Smooth muscle cell (in vitro differentiated cells): ENCODE measurements around the gene ANKRD16. TPM values are rescaled to one million over a fixed set of nuclear protein-coding genes. Genes with fewer than 3 reads are reported as not detected.

Source experiments
- DNase-seq: peaks from one replicate; lab custom pipeline; 2025; ENCODE audit not compliant: unreplicated experiment; lab: John Stamatoyannopoulos, UW
- H2AFZ ChIP-seq: fragments of 200-600 bp; sonication (generic); 2 replicates; pipeline ENCODE4 v1.6.0; 2016; ENCODE audit warnings: antibody characterized with exemption, low read depth, mild to moderate bottlenecking
- H3F3A ChIP-seq: fragments of 200-600 bp; sonication (generic); 2 replicates; pipeline ENCODE4 v1.6.0; 2017; ENCODE audit warnings: antibody characterized with exemption, low read depth
- H3K27ac ChIP-seq: fragments of 200-600 bp; sonication (generic); 2 replicates; pipeline ENCODE4 v1.5.1; 2016; ENCODE audit warnings: low read depth, mild to moderate bottlenecking
- H3K27me3 ChIP-seq: fragments of 200-600 bp; sonication (generic); 2 replicates; pipeline ENCODE4 v1.6.1; 2016; ENCODE audit warnings: low read depth, mild to moderate bottlenecking
- H3K36me3 ChIP-seq: fragments of 200-600 bp; sonication (generic); 2 replicates; pipeline ENCODE4 v1.5.1; 2016; ENCODE audit warnings: low read depth
- H3K4me1 ChIP-seq: fragments of 200-600 bp; sonication (generic); 2 replicates; pipeline ENCODE4 v1.5.1; 2016; ENCODE audit warnings: low read depth
- H3K4me2 ChIP-seq: fragments of 200-600 bp; sonication (generic); 2 replicates; pipeline ENCODE4 v1.6.0; 2016; ENCODE audit warnings: mild to moderate bottlenecking
- H3K4me3 ChIP-seq: fragments of 200-600 bp; sonication (generic); 2 replicates; pipeline ENCODE4 v1.5.1; 2016; ENCODE audit warnings: mild to moderate bottlenecking
- H3K79me2 ChIP-seq: fragments of 200-600 bp; sonication (generic); 2 replicates; pipeline ENCODE4 v1.6.0; 2016; ENCODE audit warnings: low read depth, mild to moderate bottlenecking
- H3K9ac ChIP-seq: fragments of 200-600 bp; sonication (generic); 2 replicates; pipeline ENCODE4 v1.6.0; 2016; ENCODE audit warnings: low read depth
- H3K9me3 ChIP-seq: fragments of 200-600 bp; sonication (generic); replicated peaks from 2 replicates; pipeline ENCODE4 v1.5.1; 2016; ENCODE audit warnings: low read depth
- H4K20me1 ChIP-seq: fragments of 200-600 bp; sonication (generic); 2 replicates; pipeline ENCODE4 v1.6.0; 2016; ENCODE audit warnings: low read depth
- WGBS: methylation state at CpG from one replicate; pipeline ENCODE4 v1.1.7; 2016; ENCODE audit warnings: low lambda C conversion rate; 5-methylcytosine and 5-hydroxymethylcytosine counted together
- polyA plus RNA-seq: library from polyadenylated mRNA; unstranded; fragments of >200 nt; fragmentation: Nextera tagmentation; extraction: Ambion mirVana; gene quantifications from 2 replicates; pipeline ENCODE4 v1.2.1, GENCODE V29; 2016
- total RNA-seq: library from RNA; depleted of rRNA; stranded (reverse); fragments of >200 nt; gene quantifications from 2 replicates; pipeline ENCODE4 v1.2.3, GENCODE V29; 2014
- TF ChIP-seq, protein P1 (sequence below): fragments of 200-600 bp; sonication (generic); IDR thresholded peaks from 2 replicates; pipeline ENCODE4 v1.5.1; 2017; ENCODE audit warnings: borderline replicate concordance, mild to moderate bottlenecking, antibody characterized with exemption; ENCODE audit not compliant: insufficient read depth, poor library complexity, severe bottlenecking

The ANKRD16 gene
- total and polyA plus RNA-seq, 2 experiments from 2014 or later: 2.7 to 10.3 TPM

DNA sequence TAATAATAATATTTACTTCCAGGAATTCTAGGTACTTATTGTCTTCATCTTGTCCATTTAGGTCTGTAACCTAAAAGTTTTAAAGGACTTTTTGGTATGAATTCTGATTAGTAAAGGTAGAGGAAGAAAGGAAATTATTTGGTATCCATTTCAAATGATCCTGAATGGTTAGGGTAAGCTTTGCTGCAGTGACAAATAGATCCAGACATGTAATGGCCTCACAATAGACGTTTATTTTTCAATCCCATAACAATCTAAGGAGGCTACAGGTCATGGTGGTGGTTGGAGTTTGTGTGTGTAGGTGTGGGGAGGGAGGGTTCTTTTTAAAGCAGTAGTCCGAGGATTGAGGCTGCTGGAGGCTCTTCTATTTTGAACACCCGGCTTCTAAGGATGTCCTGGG lies 5.7 kb upstream of the ANKRD16 start:
- Histone ChIP-seq H3K4me1 (peaks cover 17% of the 10 kb centered on the region), H3K9ac (no peak overlapping the region), H3K4me3 (no peak overlapping the region), H2AFZ (no peak overlapping the region), H3K9me3 (no peaks in the 10 kb centered on the region), H3F3A (no peaks in the 10 kb centered on the region), H3K27me3 (no peaks in the 10 kb centered on the region), H3K4me2 (no peak overlapping the region), H4K20me1 (peaks cover 71% of the 10 kb centered on the region), H3K27ac (no peak overlapping the region), H3K79me2 (peaks cover 88% of the 10 kb centered on the region), H3K36me3 (no peaks in the 10 kb centered on the region)
- no peak for DNase-seq
- 91% methylated on average over 3 of the region's 3 CpGs for WGBS
- TF ChIP-seq, protein P1, sequence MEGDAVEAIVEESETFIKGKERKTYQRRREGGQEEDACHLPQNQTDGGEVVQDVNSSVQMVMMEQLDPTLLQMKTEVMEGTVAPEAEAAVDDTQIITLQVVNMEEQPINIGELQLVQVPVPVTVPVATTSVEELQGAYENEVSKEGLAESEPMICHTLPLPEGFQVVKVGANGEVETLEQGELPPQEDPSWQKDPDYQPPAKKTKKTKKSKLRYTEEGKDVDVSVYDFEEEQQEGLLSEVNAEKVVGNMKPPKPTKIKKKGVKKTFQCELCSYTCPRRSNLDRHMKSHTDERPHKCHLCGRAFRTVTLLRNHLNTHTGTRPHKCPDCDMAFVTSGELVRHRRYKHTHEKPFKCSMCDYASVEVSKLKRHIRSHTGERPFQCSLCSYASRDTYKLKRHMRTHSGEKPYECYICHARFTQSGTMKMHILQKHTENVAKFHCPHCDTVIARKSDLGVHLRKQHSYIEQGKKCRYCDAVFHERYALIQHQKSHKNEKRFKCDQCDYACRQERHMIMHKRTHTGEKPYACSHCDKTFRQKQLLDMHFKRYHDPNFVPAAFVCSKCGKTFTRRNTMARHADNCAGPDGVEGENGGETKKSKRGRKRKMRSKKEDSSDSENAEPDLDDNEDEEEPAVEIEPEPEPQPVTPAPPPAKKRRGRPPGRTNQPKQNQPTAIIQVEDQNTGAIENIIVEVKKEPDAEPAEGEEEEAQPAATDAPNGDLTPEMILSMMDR: no peak

DNA sequence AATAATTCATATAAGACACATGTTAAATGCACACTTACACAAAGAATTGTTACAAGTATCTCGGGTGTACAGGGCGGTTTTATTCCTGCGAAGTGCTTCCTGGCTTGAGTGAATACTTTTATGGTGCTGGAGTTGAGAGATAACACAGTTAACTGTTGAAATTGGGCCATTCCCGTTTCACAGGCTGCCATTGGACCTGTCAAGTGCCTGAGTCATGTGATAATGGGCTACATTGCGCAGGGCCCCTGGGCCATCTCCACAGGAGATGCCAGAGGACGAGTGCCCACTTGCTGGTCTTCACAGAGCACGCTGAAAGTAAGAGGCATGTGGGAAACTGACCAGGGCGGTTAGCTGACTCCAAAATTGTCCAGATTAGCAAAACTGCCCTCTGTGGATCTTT lies 5.2 kb upstream of the ANKRD16 start:
- H3K79me2 ChIP-seq: peaks cover 86% of the 10 kb centered on the region
- peaks cover 66% of the 10 kb centered on the region for H4K20me1 ChIP-seq
- WGBS: 93% methylated on average over 8 of the region's 8 CpGs
- no peak overlapping the region for H3K9ac ChIP-seq
- H2AFZ ChIP-seq: no peak overlapping the region
- no peaks in the 10 kb centered on the region for H3K36me3 ChIP-seq
- peaks cover 17% of the 10 kb centered on the region for H3K4me1 ChIP-seq
- H3K27me3 ChIP-seq: no peaks in the 10 kb centered on the region
- TF ChIP-seq, protein P1: no peak
- H3K27ac ChIP-seq: no peak overlapping the region
- no peak overlapping the region for H3K4me3 ChIP-seq
- no peaks in the 10 kb centered on the region for H3F3A ChIP-seq
- no peaks in the 10 kb centered on the region for H3K9me3 ChIP-seq
- no peak overlapping the region for H3K4me2 ChIP-seq
- DNase-seq: no peak

DNA sequence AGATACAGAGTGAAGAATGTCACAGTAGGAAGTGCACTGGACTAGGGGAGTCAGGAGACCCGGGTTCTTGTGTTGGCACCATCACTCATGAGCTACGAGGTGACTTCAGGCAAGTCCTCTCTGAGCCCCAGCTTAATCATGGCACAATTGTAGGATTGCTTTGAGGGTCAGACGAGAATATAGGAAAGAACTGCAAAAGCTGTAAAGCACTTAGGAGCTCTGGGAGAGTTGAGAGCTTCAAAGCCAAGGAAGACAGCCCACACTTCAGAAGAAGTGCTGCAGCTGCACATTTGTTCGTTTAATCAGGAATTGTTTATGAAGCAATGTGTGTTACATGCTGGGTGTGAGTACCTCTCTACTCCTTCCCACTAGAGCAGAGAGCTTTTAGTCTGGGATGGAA lies 4.7 kb upstream of the ANKRD16 start:
- TF ChIP-seq, protein P1: no peak
- WGBS: 95% methylated on average over 4 of the region's 4 CpGs

DNA sequence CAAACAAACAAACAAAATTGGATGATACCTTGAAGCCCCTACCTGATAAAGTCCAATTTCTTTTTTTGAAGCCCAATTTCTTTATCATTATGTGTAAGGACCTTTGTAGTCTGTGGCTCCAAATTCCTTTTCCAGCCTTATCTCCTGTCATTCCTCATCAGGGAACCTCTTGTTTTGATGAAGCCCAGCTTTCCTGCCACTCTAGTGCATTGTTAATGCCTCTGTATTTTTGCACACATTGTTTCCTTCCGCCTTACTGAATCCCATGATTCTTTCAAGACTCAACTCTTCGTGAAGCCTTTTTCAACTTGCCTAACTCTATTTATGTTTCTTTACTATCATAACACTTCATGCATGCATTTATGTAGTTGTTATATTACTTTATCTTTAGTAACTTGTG lies 3.6 kb upstream of the ANKRD16 start:
- H3K9ac ChIP-seq: no peak overlapping the region
- DNase-seq: no peak
- no peaks in the 10 kb centered on the region for H3F3A ChIP-seq
- H2AFZ ChIP-seq: no peak overlapping the region
- H3K4me2 ChIP-seq: no peak overlapping the region
- no peaks in the 10 kb centered on the region for H3K27me3 ChIP-seq
- H3K27ac ChIP-seq: no peak overlapping the region
- no peaks in the 10 kb centered on the region for H3K9me3 ChIP-seq
- H4K20me1 ChIP-seq: peaks cover 51% of the 10 kb centered on the region
- H3K36me3 ChIP-seq: no peaks in the 10 kb centered on the region
- H3K4me1 ChIP-seq: peaks cover 17% of the 10 kb centered on the region
- H3K79me2 ChIP-seq: peaks cover 74% of the 10 kb centered on the region
- H3K4me3 ChIP-seq: no peak overlapping the region
- TF ChIP-seq, protein P1: no peak
- WGBS: 77% methylated on average over 2 of the region's 2 CpGs

More for the DNA sequence above, 4.7 kb upstream of the ANKRD16 start:
- Histone ChIP-seq H3K27ac (no peak overlapping the region), H3K4me2 (no peak overlapping the region), H2AFZ (no peak overlapping the region), H3K4me1 (peaks cover 17% of the 10 kb centered on the region), H3K36me3 (no peaks in the 10 kb centered on the region), H3F3A (no peaks in the 10 kb centered on the region), H3K4me3 (no peak overlapping the region), H3K9ac (no peak overlapping the region), H3K79me2 (peaks cover 82% of the 10 kb centered on the region), H3K27me3 (no peaks in the 10 kb centered on the region), H3K9me3 (no peaks in the 10 kb centered on the region), H4K20me1 (peaks cover 61% of the 10 kb centered on the region)
- DNase-seq: no peak
